DOHH2 (cell line): ENCODE measurements around the gene MACF1.

Experiments used
- EZH2phosphoT487 ChIP-seq: fragments of 200-600 bp; sonication (generic); IDR thresholded peaks from 2 replicates; pipeline ENCODE4 v1.6.1; 2017; ENCODE audit warnings: borderline replicate concordance, mild to moderate bottlenecking, antibody characterized with exemption, low read length, moderate library complexity, mixed read lengths
- TF ChIP-seq, protein P1 (sequence below): fragments of 200-600 bp; sonication (generic); IDR thresholded peaks from one replicate; pipeline ENCODE4 v1.5.1; 2014; ENCODE audit warnings: antibody characterized with exemption, mild to moderate bottlenecking, low read depth, low read length; ENCODE audit not compliant: poor library complexity, severe bottlenecking

DNA sequence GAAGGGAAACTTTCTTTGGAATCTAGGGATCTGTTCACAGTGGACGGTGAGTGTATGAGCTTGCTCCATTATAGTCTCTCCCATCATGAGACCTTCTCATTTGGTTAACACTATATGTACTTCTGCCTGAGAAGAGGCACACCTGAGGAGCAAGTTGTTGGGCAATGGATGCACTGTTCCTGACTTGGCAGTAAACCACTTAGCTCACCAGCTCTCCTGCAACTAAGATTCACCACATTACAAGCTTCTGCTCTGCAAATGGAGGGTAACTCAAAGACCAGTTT is 10.2 kb downstream of the MACF1 start:
- TF ChIP-seq, protein P1, sequence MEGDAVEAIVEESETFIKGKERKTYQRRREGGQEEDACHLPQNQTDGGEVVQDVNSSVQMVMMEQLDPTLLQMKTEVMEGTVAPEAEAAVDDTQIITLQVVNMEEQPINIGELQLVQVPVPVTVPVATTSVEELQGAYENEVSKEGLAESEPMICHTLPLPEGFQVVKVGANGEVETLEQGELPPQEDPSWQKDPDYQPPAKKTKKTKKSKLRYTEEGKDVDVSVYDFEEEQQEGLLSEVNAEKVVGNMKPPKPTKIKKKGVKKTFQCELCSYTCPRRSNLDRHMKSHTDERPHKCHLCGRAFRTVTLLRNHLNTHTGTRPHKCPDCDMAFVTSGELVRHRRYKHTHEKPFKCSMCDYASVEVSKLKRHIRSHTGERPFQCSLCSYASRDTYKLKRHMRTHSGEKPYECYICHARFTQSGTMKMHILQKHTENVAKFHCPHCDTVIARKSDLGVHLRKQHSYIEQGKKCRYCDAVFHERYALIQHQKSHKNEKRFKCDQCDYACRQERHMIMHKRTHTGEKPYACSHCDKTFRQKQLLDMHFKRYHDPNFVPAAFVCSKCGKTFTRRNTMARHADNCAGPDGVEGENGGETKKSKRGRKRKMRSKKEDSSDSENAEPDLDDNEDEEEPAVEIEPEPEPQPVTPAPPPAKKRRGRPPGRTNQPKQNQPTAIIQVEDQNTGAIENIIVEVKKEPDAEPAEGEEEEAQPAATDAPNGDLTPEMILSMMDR, result no peak
- TF ChIP-seq EZH2phosphoT487, result no peak
